ENCODE results near the gene KCNAB1.

DNA sequence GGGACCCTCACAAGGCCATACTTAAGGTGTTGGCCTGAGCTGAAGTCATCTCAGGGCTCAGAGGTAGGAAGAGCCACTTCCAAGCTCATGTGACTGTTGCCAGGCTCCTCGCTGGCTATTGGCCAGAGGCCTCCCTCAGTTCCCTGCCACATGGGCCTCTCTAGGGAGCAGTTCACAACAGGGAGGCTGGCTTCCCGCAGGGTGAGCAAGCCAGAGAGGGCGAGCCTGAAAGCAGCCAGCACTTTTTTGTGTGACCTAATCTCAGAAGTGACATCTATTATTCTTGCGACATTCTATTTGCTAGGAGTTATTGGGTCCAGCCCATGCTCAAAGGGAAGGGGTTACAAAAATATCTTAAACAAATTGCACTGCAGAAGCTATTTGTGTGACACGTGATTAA lies 233.2 kb downstream of the KCNAB1 start:
- TF ChIP-seq, protein P1, sequence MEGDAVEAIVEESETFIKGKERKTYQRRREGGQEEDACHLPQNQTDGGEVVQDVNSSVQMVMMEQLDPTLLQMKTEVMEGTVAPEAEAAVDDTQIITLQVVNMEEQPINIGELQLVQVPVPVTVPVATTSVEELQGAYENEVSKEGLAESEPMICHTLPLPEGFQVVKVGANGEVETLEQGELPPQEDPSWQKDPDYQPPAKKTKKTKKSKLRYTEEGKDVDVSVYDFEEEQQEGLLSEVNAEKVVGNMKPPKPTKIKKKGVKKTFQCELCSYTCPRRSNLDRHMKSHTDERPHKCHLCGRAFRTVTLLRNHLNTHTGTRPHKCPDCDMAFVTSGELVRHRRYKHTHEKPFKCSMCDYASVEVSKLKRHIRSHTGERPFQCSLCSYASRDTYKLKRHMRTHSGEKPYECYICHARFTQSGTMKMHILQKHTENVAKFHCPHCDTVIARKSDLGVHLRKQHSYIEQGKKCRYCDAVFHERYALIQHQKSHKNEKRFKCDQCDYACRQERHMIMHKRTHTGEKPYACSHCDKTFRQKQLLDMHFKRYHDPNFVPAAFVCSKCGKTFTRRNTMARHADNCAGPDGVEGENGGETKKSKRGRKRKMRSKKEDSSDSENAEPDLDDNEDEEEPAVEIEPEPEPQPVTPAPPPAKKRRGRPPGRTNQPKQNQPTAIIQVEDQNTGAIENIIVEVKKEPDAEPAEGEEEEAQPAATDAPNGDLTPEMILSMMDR (IDR thresholded peaks at IDR 0.05; ENCODE audit: low read length): no peak
- TF ChIP-seq EZH2 (IDR thresholded peaks at IDR 0.05; ENCODE audit: borderline replicate concordance, low read length): no peak
